ENCODE data around the gene UBTD1.

UBTD1 gene

GRCh38 chr10:97584060-97584797 is 85.5 kb downstream of the UBTD1 start, which contains the start of gene HOGA1:
Gene HOGA1 (plus strand): TSS chr10:97584389. CDS start chr10:97584704, 315 bp downstream.
- H3K27me3 ChIP-seq (ENCODE audit: insufficient read depth, poor library complexity, severe bottlenecking), result no peaks in the 10 kb centered on the region
- peak; percentile 97 for ATAC-seq (ENCODE audit: low read depth)
- peaks cover 8% of the 10 kb centered on the region for H3K4me1 ChIP-seq (ENCODE audit: insufficient read depth, poor library complexity, severe bottlenecking)
- H3K4me3 ChIP-seq (ENCODE audit: severe bottlenecking), result no peak within 1 kb of the TSS
- peak within 1 kb of the TSS; percentile 19 for H3K27ac ChIP-seq (ENCODE audit: poor library complexity, severe bottlenecking)
- peak; percentile 90 for DNase-seq (ENCODE audit: low spot score)
- no peaks in the 10 kb centered on the region for H3K36me3 ChIP-seq (ENCODE audit: low read depth)
- H3K9me3 ChIP-seq (ENCODE audit: severe bottlenecking), result no peaks in the 10 kb centered on the region
- TF ChIP-seq CTCF (IDR thresholded peaks at IDR 0.05; ENCODE audit: poor library complexity, severe bottlenecking), result no peak

GRCh38 chr10:97584798-97585438 is 86.2 kb downstream of the UBTD1 start:
- TF ChIP-seq CTCF (IDR thresholded peaks at IDR 0.05; ENCODE audit: poor library complexity, severe bottlenecking), result no peak
- peaks cover 8% of the 10 kb centered on the region for H3K4me1 ChIP-seq (ENCODE audit: insufficient read depth, poor library complexity, severe bottlenecking)
- H3K36me3 ChIP-seq (ENCODE audit: low read depth), result no peaks in the 10 kb centered on the region
- H3K27me3 ChIP-seq (ENCODE audit: insufficient read depth, poor library complexity, severe bottlenecking), result no peaks in the 10 kb centered on the region
- H3K9me3 ChIP-seq (ENCODE audit: severe bottlenecking), result no peaks in the 10 kb centered on the region
- H3K27ac ChIP-seq (ENCODE audit: poor library complexity, severe bottlenecking), result peak overlapping the region; percentile 19
- ATAC-seq (ENCODE audit: low read depth), result no peak
- no peak overlapping the region for H3K4me3 ChIP-seq (ENCODE audit: severe bottlenecking)
- no peak for DNase-seq (ENCODE audit: low spot score)

- ATAC-seq (ENCODE audit: low read depth) (no peak), DNase-seq (ENCODE audit: low spot score) (no peak)
- H3K9me3 ChIP-seq (ENCODE audit: severe bottlenecking), result no peaks in the 10 kb centered on the region
- H3K4me3 ChIP-seq (ENCODE audit: severe bottlenecking), result no peak overlapping the region
- H3K36me3 ChIP-seq (ENCODE audit: low read depth), result no peaks in the 10 kb centered on the region
- no peak for TF ChIP-seq CTCF (IDR thresholded peaks at IDR 0.05; ENCODE audit: poor library complexity, severe bottlenecking)
- no peaks in the 10 kb centered on the region for H3K27me3 ChIP-seq (ENCODE audit: insufficient read depth, poor library complexity, severe bottlenecking)
- H3K27ac ChIP-seq (ENCODE audit: poor library complexity, severe bottlenecking), result no peak overlapping the region
- H3K4me1 ChIP-seq (ENCODE audit: insufficient read depth, poor library complexity, severe bottlenecking), result peaks cover 8% of the 10 kb centered on the region
Observed at GRCh38 chr10:97585439-97585811, 86.7 kb downstream of the UBTD1 start.

GRCh38 chr10:97587183-97587582 is 88.5 kb downstream of the UBTD1 start:
- no peak for TF ChIP-seq CTCF (IDR thresholded peaks at IDR 0.05; ENCODE audit: poor library complexity, severe bottlenecking)
- ATAC-seq (ENCODE audit: low read depth) (no peak), DNase-seq (ENCODE audit: low spot score) (no peak)

GRCh38 chr10:97589479-97589878 is 90.8 kb downstream of the UBTD1 start, which contains the start of gene C10orf62:
Gene C10orf62 (plus strand): TSS chr10:97589721. CDS start chr10:97589898, 177 bp downstream.
- H3K27ac ChIP-seq (ENCODE audit: poor library complexity, severe bottlenecking), result no peak within 1 kb of the TSS
- DNase-seq (ENCODE audit: low spot score) (no peak), ATAC-seq (ENCODE audit: low read depth) (no peak)
- TF ChIP-seq CTCF (IDR thresholded peaks at IDR 0.05; ENCODE audit: poor library complexity, severe bottlenecking), result no peak
- peaks cover 2% of the 10 kb centered on the region for H3K4me1 ChIP-seq (ENCODE audit: insufficient read depth, poor library complexity, severe bottlenecking)
- H3K9me3 ChIP-seq (ENCODE audit: severe bottlenecking), result no peaks in the 10 kb centered on the region
- H3K4me3 ChIP-seq (ENCODE audit: severe bottlenecking), result no peak within 1 kb of the TSS
- H3K27me3 ChIP-seq (ENCODE audit: insufficient read depth, poor library complexity, severe bottlenecking), result no peaks in the 10 kb centered on the region
- no peaks in the 10 kb centered on the region for H3K36me3 ChIP-seq (ENCODE audit: low read depth)

More at GRCh38 chr10:97587183-97587582, 88.5 kb downstream of the UBTD1 start:
- Histone ChIP-seq H3K4me3 (ENCODE audit: severe bottlenecking) (no peak overlapping the region), H3K27me3 (ENCODE audit: insufficient read depth, poor library complexity, severe bottlenecking) (no peaks in the 10 kb centered on the region), H3K36me3 (ENCODE audit: low read depth) (no peaks in the 10 kb centered on the region), H3K4me1 (ENCODE audit: insufficient read depth, poor library complexity, severe bottlenecking) (peaks cover 8% of the 10 kb centered on the region), H3K9me3 (ENCODE audit: severe bottlenecking) (no peaks in the 10 kb centered on the region), H3K27ac (ENCODE audit: poor library complexity, severe bottlenecking) (no peak overlapping the region)

Data from RWPE2 (cell line).